HEK293 (cell line): ENCODE data around the gene CDC34.

Experiments
- EGR2 ChIP-seq: fragments of 450-650 bp; formaldehyde crosslinking; IDR thresholded peaks from 2 replicates; pipeline ENCODE4 v1.5.1; 2016; ENCODE audit warnings: low read depth, missing biosample characterization, missing genetic modification characterization
- GLIS2 ChIP-seq: fragments of 450-650 bp; formaldehyde crosslinking; IDR thresholded peaks from 2 replicates; pipeline ENCODE4 v1.5.1; 2016; ENCODE audit warnings: missing biosample characterization, missing genetic modification characterization
- KLF1 ChIP-seq: fragments of 450-650 bp; formaldehyde crosslinking; IDR thresholded peaks from 2 replicates; pipeline ENCODE4 v1.5.1; 2016; ENCODE audit warnings: missing biosample characterization, missing genetic modification characterization
- KLF16 ChIP-seq: fragments of 450-650 bp; formaldehyde crosslinking; IDR thresholded peaks from 2 replicates; pipeline ENCODE4 v1.5.1; 2017; ENCODE audit warnings: missing biosample characterization, missing genetic modification characterization
- KLF17 ChIP-seq: fragments of 450-650 bp; formaldehyde crosslinking; IDR thresholded peaks from 2 replicates; pipeline ENCODE4 v1.5.1; 2016; ENCODE audit warnings: missing biosample characterization, missing genetic modification characterization
- KLF7 ChIP-seq: fragments of 450-650 bp; formaldehyde crosslinking; IDR thresholded peaks from 2 replicates; pipeline ENCODE4 v1.5.1; 2016; ENCODE audit warnings: missing biosample characterization, missing genetic modification characterization, borderline replicate concordance
- YY2 ChIP-seq: fragments of 450-650 bp; formaldehyde crosslinking; IDR thresholded peaks from 2 replicates; pipeline ENCODE4 v1.5.1; 2016; ENCODE audit warnings: missing biosample characterization, missing genetic modification characterization
- ZBTB8A ChIP-seq: fragments of 450-650 bp; formaldehyde crosslinking; IDR thresholded peaks from 2 replicates; pipeline ENCODE4 v1.5.1; 2016; ENCODE audit warnings: missing biosample characterization, missing genetic modification characterization
- ZFHX2 ChIP-seq: fragments of 450-650 bp; formaldehyde crosslinking; conservative IDR thresholded peaks from 2 replicates; pipeline ENCODE4 v1.5.1; 2016; ENCODE audit warnings: missing biosample characterization, missing genetic modification characterization
- ZFP37 ChIP-seq: fragments of 450-650 bp; formaldehyde crosslinking; IDR thresholded peaks from 2 replicates; pipeline ENCODE4 v1.5.1; 2016; ENCODE audit warnings: missing biosample characterization, missing genetic modification characterization
- ZIC2 ChIP-seq: fragments of 450-650 bp; formaldehyde crosslinking; IDR thresholded peaks from 2 replicates; pipeline ENCODE4 v1.5.1; 2016; ENCODE audit warnings: missing biosample characterization, missing genetic modification characterization
- ZNF146 ChIP-seq: fragments of 450-650 bp; formaldehyde crosslinking; IDR thresholded peaks from 2 replicates; pipeline ENCODE4 v1.5.1; 2016; ENCODE audit warnings: missing biosample characterization, missing genetic modification characterization
- ZNF169 ChIP-seq: fragments of 450-650 bp; formaldehyde crosslinking; IDR thresholded peaks from 2 replicates; pipeline ENCODE4 v1.5.1; 2016; ENCODE audit warnings: missing biosample characterization, missing genetic modification characterization
- ZNF398 ChIP-seq: fragments of 450-650 bp; formaldehyde crosslinking; IDR thresholded peaks from 2 replicates; pipeline ENCODE4 v1.5.1; 2017; ENCODE audit warnings: missing biosample characterization, missing genetic modification characterization
- ZNF416 ChIP-seq: fragments of 450-650 bp; formaldehyde crosslinking; IDR thresholded peaks from 2 replicates; pipeline ENCODE4 v1.5.1; 2016; ENCODE audit warnings: missing biosample characterization, missing genetic modification characterization
- ZNF561 ChIP-seq: fragments of 450-650 bp; IDR thresholded peaks from 2 replicates; pipeline ENCODE4 v1.5.1; 2018; ENCODE audit warnings: missing biosample characterization, missing genetic modification characterization, borderline replicate concordance
- ZNF623 ChIP-seq: fragments of 450-650 bp; formaldehyde crosslinking; IDR thresholded peaks from 2 replicates; pipeline ENCODE4 v1.5.1; 2016; ENCODE audit warnings: missing biosample characterization, missing genetic modification characterization
- ZNF654 ChIP-seq: fragments of 450-650 bp; formaldehyde crosslinking; IDR thresholded peaks from 2 replicates; pipeline ENCODE4 v1.5.1; 2016; ENCODE audit warnings: low read depth, missing biosample characterization, missing genetic modification characterization
- ZNF692 ChIP-seq: fragments of 450-650 bp; formaldehyde crosslinking; IDR thresholded peaks from 2 replicates; pipeline ENCODE4 v1.5.1; 2016; ENCODE audit warnings: missing biosample characterization, missing genetic modification characterization
- ZNF76 ChIP-seq: fragments of 450-650 bp; formaldehyde crosslinking; IDR thresholded peaks from 2 replicates; pipeline ENCODE4; 2016; ENCODE audit warnings: low read depth, missing biosample characterization, missing genetic modification characterization, borderline replicate concordance
- ZNF777 ChIP-seq: fragments of 450-650 bp; formaldehyde crosslinking; IDR thresholded peaks from 2 replicates; pipeline ENCODE4 v1.5.1; 2017; ENCODE audit warnings: missing biosample characterization, missing genetic modification characterization, borderline replicate concordance
- ZNF830 ChIP-seq: fragments of 450-650 bp; IDR thresholded peaks from 2 replicates; pipeline ENCODE4 v1.5.0; 2018; ENCODE audit warnings: missing biosample characterization, missing genetic modification characterization, low read depth, mild to moderate bottlenecking, moderate library complexity
- ZSCAN4 ChIP-seq: fragments of 450-650 bp; formaldehyde crosslinking; IDR thresholded peaks from 2 replicates; pipeline ENCODE4 v1.5.1; 2017; ENCODE audit warnings: missing biosample characterization, missing genetic modification characterization
- TF ChIP-seq, protein P1 (sequence below): fragments of 450-650 bp; formaldehyde crosslinking; IDR thresholded peaks from 2 replicates; pipeline ENCODE4 v1.5.1; 2017; ENCODE audit warnings: missing biosample characterization, missing genetic modification characterization
- TF ChIP-seq, protein P2 (sequence below): fragments of 450-650 bp; formaldehyde crosslinking; IDR thresholded peaks from 2 replicates; pipeline ENCODE4 v1.5.1; 2016; ENCODE audit warnings: missing biosample characterization, missing genetic modification characterization
- TF ChIP-seq, protein P3 (sequence below): fragments of 450-650 bp; formaldehyde crosslinking; IDR thresholded peaks from 2 replicates; pipeline ENCODE4 v1.5.1; 2016; ENCODE audit warnings: missing biosample characterization, missing genetic modification characterization

The CDC34 gene

GRCh38 chr19:588093-588740 is 56.7 kb downstream of the CDC34 start (continued):
- peak; percentile 70 for TF ChIP-seq ZNF398 (tag by site-specific recombination)
- TF ChIP-seq, protein P1, sequence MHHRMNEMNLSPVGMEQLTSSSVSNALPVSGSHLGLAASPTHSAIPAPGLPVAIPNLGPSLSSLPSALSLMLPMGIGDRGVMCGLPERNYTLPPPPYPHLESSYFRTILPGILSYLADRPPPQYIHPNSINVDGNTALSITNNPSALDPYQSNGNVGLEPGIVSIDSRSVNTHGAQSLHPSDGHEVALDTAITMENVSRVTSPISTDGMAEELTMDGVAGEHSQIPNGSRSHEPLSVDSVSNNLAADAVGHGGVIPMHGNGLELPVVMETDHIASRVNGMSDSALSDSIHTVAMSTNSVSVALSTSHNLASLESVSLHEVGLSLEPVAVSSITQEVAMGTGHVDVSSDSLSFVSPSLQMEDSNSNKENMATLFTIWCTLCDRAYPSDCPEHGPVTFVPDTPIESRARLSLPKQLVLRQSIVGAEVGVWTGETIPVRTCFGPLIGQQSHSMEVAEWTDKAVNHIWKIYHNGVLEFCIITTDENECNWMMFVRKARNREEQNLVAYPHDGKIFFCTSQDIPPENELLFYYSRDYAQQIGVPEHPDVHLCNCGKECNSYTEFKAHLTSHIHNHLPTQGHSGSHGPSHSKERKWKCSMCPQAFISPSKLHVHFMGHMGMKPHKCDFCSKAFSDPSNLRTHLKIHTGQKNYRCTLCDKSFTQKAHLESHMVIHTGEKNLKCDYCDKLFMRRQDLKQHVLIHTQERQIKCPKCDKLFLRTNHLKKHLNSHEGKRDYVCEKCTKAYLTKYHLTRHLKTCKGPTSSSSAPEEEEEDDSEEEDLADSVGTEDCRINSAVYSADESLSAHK (tag by site-specific recombination) = 0 out of 2 replicates have a peak, but pooled peaks have one; percentile 9
- peak; percentile 80 for TF ChIP-seq ZBTB8A
- peak; percentile 48; the same call in 1 of the 2 replicates for TF ChIP-seq ZNF777 (tag by site-specific recombination)
- no peak for TF ChIP-seq ZNF416
- TF ChIP-seq ZNF146 (tag by site-specific recombination) = no peak
- TF ChIP-seq ZNF169 (tag by site-specific recombination) = no peak
- TF ChIP-seq EGR2 (tag by site-specific recombination) = peak; percentile 50; the same call in 1 of the 2 replicates
- TF ChIP-seq ZNF76 (tag by site-specific recombination) = no peak
- no peak for TF ChIP-seq ZNF830 (tag by site-specific recombination)
- peak; percentile 61; the same call in 1 of the 2 replicates for TF ChIP-seq ZNF692 (tag by site-specific recombination)
- TF ChIP-seq ZNF623 (tag by site-specific recombination) = 0 out of 2 replicates have a peak, but pooled peaks have one; percentile 13
- TF ChIP-seq, protein P2, sequence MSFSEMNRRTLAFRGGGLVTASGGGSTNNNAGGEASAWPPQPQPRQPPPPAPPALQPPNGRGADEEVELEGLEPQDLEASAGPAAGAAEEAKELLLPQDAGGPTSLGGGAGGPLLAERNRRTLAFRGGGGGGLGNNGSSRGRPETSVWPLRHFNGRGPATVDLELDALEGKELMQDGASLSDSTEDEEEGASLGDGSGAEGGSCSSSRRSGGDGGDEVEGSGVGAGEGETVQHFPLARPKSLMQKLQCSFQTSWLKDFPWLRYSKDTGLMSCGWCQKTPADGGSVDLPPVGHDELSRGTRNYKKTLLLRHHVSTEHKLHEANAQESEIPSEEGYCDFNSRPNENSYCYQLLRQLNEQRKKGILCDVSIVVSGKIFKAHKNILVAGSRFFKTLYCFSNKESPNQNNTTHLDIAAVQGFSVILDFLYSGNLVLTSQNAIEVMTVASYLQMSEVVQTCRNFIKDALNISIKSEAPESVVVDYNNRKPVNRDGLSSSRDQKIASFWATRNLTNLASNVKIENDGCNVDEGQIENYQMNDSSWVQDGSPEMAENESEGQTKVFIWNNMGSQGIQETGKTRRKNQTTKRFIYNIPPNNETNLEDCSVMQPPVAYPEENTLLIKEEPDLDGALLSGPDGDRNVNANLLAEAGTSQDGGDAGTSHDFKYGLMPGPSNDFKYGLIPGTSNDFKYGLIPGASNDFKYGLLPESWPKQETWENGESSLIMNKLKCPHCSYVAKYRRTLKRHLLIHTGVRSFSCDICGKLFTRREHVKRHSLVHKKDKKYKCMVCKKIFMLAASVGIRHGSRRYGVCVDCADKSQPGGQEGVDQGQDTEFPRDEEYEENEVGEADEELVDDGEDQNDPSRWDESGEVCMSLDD (tag by site-specific recombination) = peak; percentile 84
- peak; percentile 58 for TF ChIP-seq KLF1
- TF ChIP-seq ZFP37 = no peak
- 0 out of 2 replicates have a peak, but pooled peaks have one; percentile 22 for TF ChIP-seq ZNF654 (tag by site-specific recombination)
- TF ChIP-seq ZNF561 (tag by site-specific recombination) = peak; percentile 69; the same call in 1 of the 2 replicates
- TF ChIP-seq KLF7 (tag by site-specific recombination) = peak; percentile 32; the same call in 1 of the 2 replicates
- peak; percentile 70 for TF ChIP-seq ZFHX2
- TF ChIP-seq ZIC2 (tag by site-specific recombination) = peak; percentile 92
- TF ChIP-seq KLF17 (tag by site-specific recombination) = peak; percentile 31; the same call in 1 of the 2 replicates
- TF ChIP-seq GLIS2 = peak; percentile 71; the same call in 1 of the 2 replicates
- no peak for TF ChIP-seq YY2 (tag by site-specific recombination)
- no peak for TF ChIP-seq ZSCAN4 (tag by site-specific recombination)
- TF ChIP-seq, protein P3, sequence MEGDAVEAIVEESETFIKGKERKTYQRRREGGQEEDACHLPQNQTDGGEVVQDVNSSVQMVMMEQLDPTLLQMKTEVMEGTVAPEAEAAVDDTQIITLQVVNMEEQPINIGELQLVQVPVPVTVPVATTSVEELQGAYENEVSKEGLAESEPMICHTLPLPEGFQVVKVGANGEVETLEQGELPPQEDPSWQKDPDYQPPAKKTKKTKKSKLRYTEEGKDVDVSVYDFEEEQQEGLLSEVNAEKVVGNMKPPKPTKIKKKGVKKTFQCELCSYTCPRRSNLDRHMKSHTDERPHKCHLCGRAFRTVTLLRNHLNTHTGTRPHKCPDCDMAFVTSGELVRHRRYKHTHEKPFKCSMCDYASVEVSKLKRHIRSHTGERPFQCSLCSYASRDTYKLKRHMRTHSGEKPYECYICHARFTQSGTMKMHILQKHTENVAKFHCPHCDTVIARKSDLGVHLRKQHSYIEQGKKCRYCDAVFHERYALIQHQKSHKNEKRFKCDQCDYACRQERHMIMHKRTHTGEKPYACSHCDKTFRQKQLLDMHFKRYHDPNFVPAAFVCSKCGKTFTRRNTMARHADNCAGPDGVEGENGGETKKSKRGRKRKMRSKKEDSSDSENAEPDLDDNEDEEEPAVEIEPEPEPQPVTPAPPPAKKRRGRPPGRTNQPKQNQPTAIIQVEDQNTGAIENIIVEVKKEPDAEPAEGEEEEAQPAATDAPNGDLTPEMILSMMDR = peak; percentile 26; the same call in 1 of the 2 replicates
- TF ChIP-seq KLF16 (tag by site-specific recombination) = peak; percentile 42; the same call in 1 of the 2 replicates
